Activated CD4-positive, alpha-beta T cell treated with anti-CD3 and anti-CD28 coated beads, Interleukin-2, amount 50 U/mL, for 4 hours (primary cell): ENCODE results near the gene PRKCD.

Experiments
- DNase-seq, 2 experiments: peaks; one replicate each; pipeline ENCODE4 v3.0.0-alpha.2; 2020

PRKCD gene

GRCh38 chr3:53193466-53194209 lies 32.6 kb downstream of the PRKCD start:
- no peak for DNase-seq

GRCh38 chr3:53194210-53195065 lies 33.4 kb downstream of the PRKCD start:
- DNase-seq, result no peak

- DNase-seq, result no peak
Measured at GRCh38 chr3:53195066-53195450, 34.0 kb downstream of the PRKCD start.

GRCh38 chr3:53195602-53196574 lies 34.9 kb downstream of the PRKCD start:
- DNase-seq, result peak; percentile 36 to 38

- peak; percentile 29 to 34 for DNase-seq
Measured at GRCh38 chr3:53196575-53197407, 35.8 kb downstream of the PRKCD start.

DNA sequence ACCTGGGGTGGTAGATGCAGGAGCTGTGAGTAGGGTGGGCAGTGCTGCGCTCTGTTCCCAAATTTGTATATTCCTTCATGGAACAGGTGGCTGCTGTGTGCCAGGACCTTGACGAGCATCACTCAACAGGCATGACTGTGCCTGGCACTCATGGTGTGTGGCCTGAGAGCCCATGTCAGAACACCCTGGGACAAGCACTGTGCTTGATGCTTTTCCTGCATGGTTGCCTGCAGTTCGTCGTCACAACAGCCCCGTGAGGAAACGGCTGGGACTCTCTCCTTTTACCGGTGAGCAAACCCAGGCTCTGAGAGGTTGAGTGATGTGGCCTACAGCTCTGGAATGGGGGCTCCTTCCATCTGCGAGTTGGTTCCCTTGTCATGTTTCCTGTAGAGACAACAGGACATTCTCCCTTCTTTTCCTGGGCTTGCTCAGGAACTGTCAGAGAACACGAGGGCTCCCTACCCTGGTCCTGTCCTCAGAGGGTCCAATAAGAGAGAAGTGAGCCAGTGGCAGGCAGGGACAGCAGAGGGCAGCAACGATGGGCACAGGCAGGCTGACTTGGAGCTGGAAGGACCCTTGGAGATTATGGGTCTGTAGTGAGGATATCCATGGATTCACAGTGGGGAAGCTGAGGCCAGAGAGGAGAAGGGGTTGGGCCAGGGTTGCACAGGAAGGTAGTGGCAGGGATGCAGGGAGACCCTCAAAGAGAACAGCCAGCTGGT lies 37.4 kb downstream of the PRKCD start:
- no peak for DNase-seq

DNA sequence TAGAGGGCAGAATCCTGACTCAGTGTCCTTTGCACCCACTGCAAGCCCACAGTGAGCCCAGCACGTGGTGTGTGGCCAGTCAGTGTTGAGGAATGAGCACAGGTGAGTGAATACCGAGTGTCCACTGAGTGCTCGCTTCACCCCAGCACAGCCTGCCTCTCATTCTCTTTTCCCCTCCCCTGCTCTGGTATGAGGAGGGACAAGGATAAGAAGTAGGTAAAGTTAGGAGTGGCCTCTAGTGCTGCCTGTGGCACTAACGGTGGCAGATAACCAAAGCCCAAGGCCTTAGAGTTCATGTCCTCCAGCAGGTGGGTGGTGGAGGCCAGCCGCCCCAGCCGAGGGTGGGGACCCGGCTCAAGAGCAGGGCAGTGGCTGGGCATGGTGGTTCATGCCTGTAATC lies 38.0 kb downstream of the PRKCD start:
- no peak for DNase-seq

DNA sequence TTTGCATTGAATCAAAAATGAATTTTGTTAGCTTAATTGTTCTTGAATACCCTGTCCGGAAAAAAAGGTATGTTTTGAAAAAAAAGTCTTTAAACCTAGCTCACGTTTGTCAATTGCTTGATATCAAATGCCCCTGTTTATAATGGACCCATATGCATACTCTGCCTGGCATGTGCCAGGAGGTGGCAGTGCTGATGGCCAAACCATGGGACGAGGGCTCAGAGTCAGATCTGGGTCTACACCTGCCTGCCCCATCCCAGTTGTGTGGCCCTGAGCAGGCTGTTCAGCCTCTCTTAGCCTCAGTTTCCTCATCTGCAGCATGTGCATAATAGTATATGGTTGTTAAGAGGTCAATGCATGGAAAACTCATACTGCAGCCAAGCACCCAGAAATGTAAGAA lies 38.8 kb downstream of the PRKCD start:
- DNase-seq, result no peak

GRCh38 chr3:53200501-53201498 lies 39.8 kb downstream of the PRKCD start:
- no peak for DNase-seq

DNA sequence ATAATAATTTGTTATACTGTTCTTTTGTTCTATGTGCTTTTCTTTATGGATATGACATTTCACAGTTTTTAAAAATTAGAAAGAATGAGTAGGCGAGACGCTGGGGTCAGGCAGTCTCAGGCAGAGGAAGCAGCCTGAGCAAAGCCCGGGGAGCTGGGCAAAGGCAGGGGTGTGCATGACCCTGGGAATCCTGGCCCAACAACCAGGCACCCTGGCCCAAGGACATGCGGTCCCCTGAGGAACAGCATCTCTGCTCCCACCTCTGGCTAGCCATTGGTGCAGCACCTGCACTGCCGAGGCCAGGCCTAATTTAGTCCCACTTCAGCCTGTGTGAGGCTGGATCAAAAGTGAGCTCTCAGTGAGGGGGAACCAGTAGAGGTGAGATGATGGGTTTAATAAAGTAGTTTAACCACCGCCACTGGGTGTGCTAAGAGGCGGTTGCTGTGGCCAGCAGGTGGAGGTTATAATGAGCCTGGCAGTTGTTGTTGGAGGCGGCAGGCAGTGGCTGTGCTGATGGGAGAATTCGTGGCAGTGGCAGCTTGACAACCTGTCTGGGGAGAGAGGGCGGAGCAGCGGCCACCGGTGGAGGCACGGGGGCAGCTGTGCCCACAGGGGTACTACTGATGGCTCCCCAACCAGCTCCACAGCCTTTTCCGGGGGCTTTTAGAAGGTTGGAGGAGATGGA lies 41.5 kb downstream of the PRKCD start:
- no peak for DNase-seq

GRCh38 chr3:53211706-53212702 lies 51.0 kb downstream of the PRKCD start:
- DNase-seq, result no peak

- DNase-seq, result no peak
Measured at GRCh38 chr3:53213276-53213675, 52.3 kb downstream of the PRKCD start.

DNA sequence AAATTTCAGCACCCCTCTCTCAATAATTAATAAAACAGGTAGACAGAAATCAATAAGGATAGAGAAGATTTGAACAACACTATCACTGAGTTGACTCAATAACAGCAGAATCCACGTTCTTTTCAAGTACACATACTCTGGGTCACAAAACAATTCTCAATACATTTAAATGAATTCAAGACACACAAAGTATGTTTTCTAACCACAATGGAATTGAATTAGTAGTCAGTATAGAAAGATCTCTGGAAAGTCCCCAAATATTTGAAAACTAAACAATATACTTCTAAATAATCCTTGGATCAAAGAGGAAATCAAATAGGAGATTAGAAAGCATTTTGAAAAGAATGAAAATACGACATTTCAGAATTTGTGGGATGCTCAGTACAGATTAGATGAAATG lies 54.8 kb downstream of the PRKCD start:
- no peak for DNase-seq

DNA sequence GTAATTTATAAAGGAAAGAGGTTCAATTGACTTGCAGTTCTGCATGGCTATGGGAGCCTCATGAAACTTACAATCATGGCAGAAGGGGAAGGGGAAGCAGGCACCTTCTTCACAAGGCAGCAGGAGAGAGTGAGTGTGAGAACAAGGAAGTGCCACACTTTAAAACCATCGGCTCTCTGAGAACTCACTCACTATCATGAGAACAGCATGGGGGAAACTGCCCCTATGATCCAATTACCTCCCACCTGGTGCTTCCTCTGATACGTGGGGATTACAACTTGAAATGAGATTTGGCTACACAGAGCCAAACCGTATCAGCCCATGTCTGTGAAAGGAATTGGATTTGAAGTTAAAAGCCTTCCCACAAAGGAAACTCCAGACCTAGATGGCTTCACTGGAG lies 55.7 kb downstream of the PRKCD start:
- DNase-seq, result no peak

GRCh38 chr3:53217175-53217574 lies 56.2 kb downstream of the PRKCD start:
- no peak for DNase-seq

DNA sequence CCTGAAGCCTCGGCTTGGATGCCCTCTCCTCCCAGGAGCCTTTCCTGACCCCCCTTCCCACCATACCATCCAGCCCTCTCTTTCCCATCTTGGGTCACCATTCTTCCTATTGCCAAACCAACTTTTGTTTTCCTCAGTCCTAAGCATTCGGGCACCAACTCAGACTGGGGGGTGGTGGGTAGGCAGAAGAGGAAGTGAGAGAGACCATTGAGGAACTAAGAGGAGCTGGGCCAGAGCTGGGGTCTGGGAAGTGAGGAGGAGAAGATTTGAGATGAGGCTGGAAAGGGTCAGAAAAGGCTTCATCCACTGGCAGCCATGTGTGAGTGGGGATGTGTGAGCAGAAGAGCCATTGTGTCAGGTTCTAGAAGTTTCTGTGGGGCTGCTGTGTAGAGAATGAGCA lies 57.1 kb downstream of the PRKCD start:
- no peak for DNase-seq

DNA sequence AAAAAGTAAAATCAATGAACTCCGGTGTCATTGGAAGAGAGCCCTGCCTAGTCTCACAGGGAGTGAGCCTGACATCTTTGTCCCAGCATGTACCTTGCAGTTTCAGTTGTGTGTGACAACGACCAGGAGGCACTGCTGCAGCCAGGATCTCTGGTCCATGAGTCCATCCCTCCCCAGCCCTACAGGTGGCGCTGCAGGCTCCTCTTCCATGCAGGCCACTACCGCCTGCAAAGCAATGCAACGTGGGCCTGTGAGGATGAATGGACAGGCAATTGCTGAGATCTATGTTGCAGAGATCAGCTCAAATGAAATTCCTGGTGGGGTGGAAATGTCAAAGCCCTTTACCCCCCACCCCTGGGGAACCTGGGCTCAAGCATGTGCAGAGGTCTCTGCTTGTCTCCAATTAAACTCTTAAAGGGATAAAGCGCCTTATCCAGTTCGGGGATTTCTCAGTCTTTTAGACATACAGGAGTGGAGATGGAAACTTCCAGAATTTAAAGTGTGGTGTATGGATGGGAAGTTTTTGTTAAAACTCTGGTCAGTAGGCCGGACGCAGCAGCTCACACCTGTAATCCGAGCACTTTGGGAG lies 59.0 kb downstream of the PRKCD start:
- peak; percentile 64 to 65 for DNase-seq

DNA sequence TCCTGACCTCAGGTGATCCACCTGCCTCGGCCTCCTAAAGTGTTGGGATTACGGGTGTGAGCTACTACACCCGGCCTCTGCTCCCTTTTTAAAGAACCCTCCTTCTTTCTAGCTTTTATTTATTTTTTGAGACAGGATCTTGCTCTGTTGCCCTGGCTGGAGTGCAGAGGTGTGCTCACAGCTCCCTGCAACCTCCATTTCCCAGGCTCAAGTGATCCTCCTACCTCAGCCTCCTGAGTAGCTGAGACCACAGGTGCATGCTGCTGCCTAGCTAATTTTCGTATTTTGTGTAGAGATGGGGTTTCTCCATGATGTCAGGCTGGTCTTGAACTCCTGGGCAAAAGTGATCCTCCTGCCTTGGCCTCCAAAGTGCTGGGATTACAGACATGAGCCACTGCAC lies 60.3 kb downstream of the PRKCD start:
- no peak for DNase-seq
